Neural cell (in vitro differentiated cells): ENCODE data around the gene KLF5. TPM values are rescaled to one million over a fixed set of nuclear protein-coding genes. Genes with fewer than 3 reads are reported as not detected.

Experiments used
- H2AFZ ChIP-seq: fragments of 200-600, 300-800 bp; sonication (generic), shearing (Covaris generic); 2 replicates; pipeline ENCODE4 v1.6.0; 2014; ENCODE audit warnings: low read depth, mild to moderate bottlenecking, antibody characterized with exemption, low read length, moderate library complexity
- H3F3A ChIP-seq: fragments of 200-600 bp; shearing (Covaris generic); 2 replicates; pipeline ENCODE4 v1.6.1; 2016; ENCODE audit warnings: mild to moderate bottlenecking, moderate library complexity, mixed read lengths, antibody characterized with exemption, low read length; ENCODE audit not compliant: insufficient read depth, poor library complexity, severe bottlenecking
- H3K27ac ChIP-seq: fragments of 200-600, 300-800 bp; sonication (generic), shearing (Covaris generic); 2 replicates; pipeline ENCODE4 v1.5.1; 2014; ENCODE audit warnings: mild to moderate bottlenecking, low read length, moderate library complexity
- H3K27me3 ChIP-seq: fragments of 300-800, 200-600 bp; sonication (generic), shearing (Covaris generic); 2 replicates; pipeline ENCODE4 v1.6.0; 2014; ENCODE audit warnings: mild to moderate bottlenecking, low read depth, low read length, moderate library complexity; ENCODE audit not compliant: insufficient read depth
- H3K36me3 ChIP-seq: fragments of 300-800, 200-600 bp; sonication (generic), shearing (Covaris generic); 2 replicates; pipeline ENCODE4 v1.5.1; 2014; ENCODE audit warnings: mild to moderate bottlenecking, antibody characterized with exemption, low read length, moderate library complexity; ENCODE audit not compliant: insufficient read depth
- H3K4me2 ChIP-seq: fragments of 300-800, 200-600 bp; sonication (generic), shearing (Covaris generic); 2 replicates; pipeline ENCODE4 v1.6.0; 2014; ENCODE audit warnings: mild to moderate bottlenecking, low read length
- H3K4me3 ChIP-seq: fragments of 300-800, 200-600 bp; sonication (generic), shearing (Covaris generic); 2 replicates; pipeline ENCODE4 v1.5.1; 2014; ENCODE audit warnings: mild to moderate bottlenecking, low read length, moderate library complexity
- H3K79me2 ChIP-seq: fragments of 200-600 bp; shearing (Covaris generic); replicated peaks from 2 replicates; pipeline ENCODE4 v1.6.0; 2014; ENCODE audit warnings: mild to moderate bottlenecking, low read length, moderate library complexity; ENCODE audit not compliant: insufficient read depth
- H3K9ac ChIP-seq: fragments of 300-800, 200-600 bp; sonication (generic), shearing (Covaris generic); 2 replicates; pipeline ENCODE4 v1.6.1; 2016; ENCODE audit warnings: mild to moderate bottlenecking, low read length, mixed read lengths
- H3K9me2 ChIP-seq: fragments of 200-600 bp; shearing (Covaris generic); 2 replicates; pipeline ENCODE4 v1.6.1; 2016; ENCODE audit warnings: mild to moderate bottlenecking, low read length, mixed read lengths; ENCODE audit not compliant: insufficient read depth
- H3K9me3 ChIP-seq: fragments of 200-600, 300-800 bp; sonication (generic), shearing (Covaris generic); 2 replicates; pipeline ENCODE4 v1.6.1; 2016; ENCODE audit warnings: mild to moderate bottlenecking, mixed run types, low read length, moderate library complexity, mixed read lengths
- H4K20me1 ChIP-seq: fragments of 200-600 bp; shearing (Covaris generic); 2 replicates; pipeline ENCODE4 v1.6.1; 2016; ENCODE audit warnings: mild to moderate bottlenecking, mixed run types; ENCODE audit not compliant: insufficient read depth
- EP300 ChIP-seq: fragments of 450-650 bp; conservative IDR thresholded peaks from 2 replicates; pipeline ENCODE4 v1.6.1; 2014; ENCODE audit warnings: antibody characterized with exemption, mild to moderate bottlenecking, moderate library complexity; ENCODE audit not compliant: poor library complexity, severe bottlenecking
- EZH2 ChIP-seq: fragments of 200-600, 300-800 bp; shearing (Covaris generic), sonication (generic); IDR thresholded peaks from 2 replicates; pipeline ENCODE4 v1.6.1; 2014; ENCODE audit warnings: antibody characterized with exemption, low read length, borderline replicate concordance, mild to moderate bottlenecking; ENCODE audit not compliant: insufficient read depth, poor library complexity, severe bottlenecking
- MXI1 ChIP-seq: fragments of 450-650 bp; conservative IDR thresholded peaks from 2 replicates; pipeline ENCODE4 v1.6.1; 2014; ENCODE audit warnings: antibody characterized with exemption, mild to moderate bottlenecking; ENCODE audit not compliant: poor library complexity, severe bottlenecking
- POLR2AphosphoS5 ChIP-seq: IDR thresholded peaks from 2 replicates; pipeline ENCODE4 v1.6.1; 2012
- RAD21 ChIP-seq: fragments of 450-650 bp; conservative IDR thresholded peaks from 2 replicates; pipeline ENCODE4 v1.6.1; 2014; ENCODE audit warnings: antibody characterized with exemption, mild to moderate bottlenecking, moderate library complexity
- SMC3 ChIP-seq: fragments of 450-650 bp; conservative IDR thresholded peaks from 2 replicates; pipeline ENCODE4 v1.6.1; 2014; ENCODE audit warnings: antibody characterized with exemption, mild to moderate bottlenecking, moderate library complexity; ENCODE audit not compliant: poor library complexity
- TAF1 ChIP-seq: IDR thresholded peaks from 2 replicates; pipeline ENCODE4 v1.6.1; 2012; ENCODE audit warnings: low read depth
- polyA plus RNA-seq: library from polyadenylated mRNA; depleted of rRNA; stranded (reverse); fragments of >200 nt; gene quantifications from 2 replicates; pipeline ENCODE4 v1.2.3, GENCODE V29; 2014
- TF ChIP-seq, protein P1 (sequence below): IDR thresholded peaks from 2 replicates; pipeline ENCODE4 v1.6.1; 2012; ENCODE audit warnings: borderline replicate concordance
- TF ChIP-seq, protein P2 (sequence below): fragments of 450-650 bp; IDR thresholded peaks from 2 replicates; pipeline ENCODE4 v1.5.1; 2014; ENCODE audit warnings: antibody characterized with exemption, mild to moderate bottlenecking, moderate library complexity; ENCODE audit not compliant: poor library complexity, severe bottlenecking

KLF5 gene
- polyA plus RNA-seq, 1 donor from 2014 or later, result 0.26 TPM

DNA sequence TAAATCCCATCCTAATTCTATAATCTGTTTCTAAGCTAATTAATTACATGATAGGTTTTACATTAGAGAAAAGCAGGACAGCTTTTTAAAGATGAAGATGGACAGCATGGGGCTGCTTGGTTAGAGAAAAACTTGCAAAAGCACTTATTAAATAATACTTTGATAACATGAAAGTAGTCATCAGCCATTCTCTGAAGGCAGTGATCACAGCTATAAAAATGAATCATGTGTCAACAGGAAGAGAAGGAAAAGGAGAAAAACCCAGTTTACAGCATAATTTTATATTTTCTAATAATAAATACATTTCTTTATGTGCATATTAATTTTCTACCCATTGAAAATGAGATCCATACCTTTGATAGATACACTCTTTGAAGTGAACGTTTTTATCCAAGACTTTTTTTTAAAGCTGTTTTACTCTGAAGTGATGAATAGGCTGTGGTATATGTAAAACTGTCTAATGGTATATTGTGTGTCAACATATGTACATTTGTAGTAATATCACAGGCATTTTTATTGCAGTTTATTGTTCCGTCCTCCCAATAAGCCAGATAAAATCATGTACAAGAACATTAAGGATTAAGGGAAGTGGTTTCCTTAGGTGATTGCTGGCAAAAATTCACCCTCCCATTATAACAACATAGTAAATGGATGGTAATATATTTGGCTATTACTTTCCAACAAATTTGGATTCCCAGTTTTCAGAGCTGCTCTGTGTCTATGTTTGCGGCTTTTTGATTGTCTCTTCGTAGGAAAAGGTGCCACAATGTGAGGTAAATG is 1.3 kb upstream of the KLF5 start:
- H3K9me3 ChIP-seq, result no peaks in the 10 kb centered on the region
- no peak overlapping the region for H2AFZ ChIP-seq
- no peak overlapping the region for H3K4me3 ChIP-seq
- TF ChIP-seq RAD21, result no peak
- no peak for TF ChIP-seq SMC3
- TF ChIP-seq EP300, result no peak
- TF ChIP-seq, protein P1, sequence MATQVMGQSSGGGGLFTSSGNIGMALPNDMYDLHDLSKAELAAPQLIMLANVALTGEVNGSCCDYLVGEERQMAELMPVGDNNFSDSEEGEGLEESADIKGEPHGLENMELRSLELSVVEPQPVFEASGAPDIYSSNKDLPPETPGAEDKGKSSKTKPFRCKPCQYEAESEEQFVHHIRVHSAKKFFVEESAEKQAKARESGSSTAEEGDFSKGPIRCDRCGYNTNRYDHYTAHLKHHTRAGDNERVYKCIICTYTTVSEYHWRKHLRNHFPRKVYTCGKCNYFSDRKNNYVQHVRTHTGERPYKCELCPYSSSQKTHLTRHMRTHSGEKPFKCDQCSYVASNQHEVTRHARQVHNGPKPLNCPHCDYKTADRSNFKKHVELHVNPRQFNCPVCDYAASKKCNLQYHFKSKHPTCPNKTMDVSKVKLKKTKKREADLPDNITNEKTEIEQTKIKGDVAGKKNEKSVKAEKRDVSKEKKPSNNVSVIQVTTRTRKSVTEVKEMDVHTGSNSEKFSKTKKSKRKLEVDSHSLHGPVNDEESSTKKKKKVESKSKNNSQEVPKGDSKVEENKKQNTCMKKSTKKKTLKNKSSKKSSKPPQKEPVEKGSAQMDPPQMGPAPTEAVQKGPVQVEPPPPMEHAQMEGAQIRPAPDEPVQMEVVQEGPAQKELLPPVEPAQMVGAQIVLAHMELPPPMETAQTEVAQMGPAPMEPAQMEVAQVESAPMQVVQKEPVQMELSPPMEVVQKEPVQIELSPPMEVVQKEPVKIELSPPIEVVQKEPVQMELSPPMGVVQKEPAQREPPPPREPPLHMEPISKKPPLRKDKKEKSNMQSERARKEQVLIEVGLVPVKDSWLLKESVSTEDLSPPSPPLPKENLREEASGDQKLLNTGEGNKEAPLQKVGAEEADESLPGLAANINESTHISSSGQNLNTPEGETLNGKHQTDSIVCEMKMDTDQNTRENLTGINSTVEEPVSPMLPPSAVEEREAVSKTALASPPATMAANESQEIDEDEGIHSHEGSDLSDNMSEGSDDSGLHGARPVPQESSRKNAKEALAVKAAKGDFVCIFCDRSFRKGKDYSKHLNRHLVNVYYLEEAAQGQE, result no peak
- no peak for TF ChIP-seq EZH2
- TF ChIP-seq TAF1, result no peak
- TF ChIP-seq POLR2AphosphoS5, result no peak
- TF ChIP-seq, protein P2, sequence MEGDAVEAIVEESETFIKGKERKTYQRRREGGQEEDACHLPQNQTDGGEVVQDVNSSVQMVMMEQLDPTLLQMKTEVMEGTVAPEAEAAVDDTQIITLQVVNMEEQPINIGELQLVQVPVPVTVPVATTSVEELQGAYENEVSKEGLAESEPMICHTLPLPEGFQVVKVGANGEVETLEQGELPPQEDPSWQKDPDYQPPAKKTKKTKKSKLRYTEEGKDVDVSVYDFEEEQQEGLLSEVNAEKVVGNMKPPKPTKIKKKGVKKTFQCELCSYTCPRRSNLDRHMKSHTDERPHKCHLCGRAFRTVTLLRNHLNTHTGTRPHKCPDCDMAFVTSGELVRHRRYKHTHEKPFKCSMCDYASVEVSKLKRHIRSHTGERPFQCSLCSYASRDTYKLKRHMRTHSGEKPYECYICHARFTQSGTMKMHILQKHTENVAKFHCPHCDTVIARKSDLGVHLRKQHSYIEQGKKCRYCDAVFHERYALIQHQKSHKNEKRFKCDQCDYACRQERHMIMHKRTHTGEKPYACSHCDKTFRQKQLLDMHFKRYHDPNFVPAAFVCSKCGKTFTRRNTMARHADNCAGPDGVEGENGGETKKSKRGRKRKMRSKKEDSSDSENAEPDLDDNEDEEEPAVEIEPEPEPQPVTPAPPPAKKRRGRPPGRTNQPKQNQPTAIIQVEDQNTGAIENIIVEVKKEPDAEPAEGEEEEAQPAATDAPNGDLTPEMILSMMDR, result no peak
- TF ChIP-seq MXI1, result no peak
- no peaks in the 10 kb centered on the region for H3K79me2 ChIP-seq
- no peaks in the 10 kb centered on the region for H4K20me1 ChIP-seq
- H3K9ac ChIP-seq, result no peak overlapping the region
- H3K27ac ChIP-seq, result no peak overlapping the region
- H3F3A ChIP-seq, result no peaks in the 10 kb centered on the region
- H3K4me2 ChIP-seq, result no peak overlapping the region
- H3K9me2 ChIP-seq, result no peaks in the 10 kb centered on the region
- peaks cover 66% of the 10 kb centered on the region for H3K27me3 ChIP-seq
- H3K36me3 ChIP-seq, result no peaks in the 10 kb centered on the region

DNA sequence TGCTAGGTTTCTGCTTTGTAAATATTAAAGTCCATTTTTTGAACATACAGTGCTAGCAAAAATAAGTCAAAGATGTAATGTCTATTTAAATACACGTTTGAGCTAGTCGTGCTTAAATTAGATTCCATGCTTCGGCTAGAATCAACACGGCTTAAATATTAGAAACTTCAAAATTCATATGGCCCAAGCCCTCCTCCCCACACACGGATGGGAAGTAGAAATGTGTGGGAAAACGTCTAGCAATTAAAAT is 816 bp upstream of the KLF5 start:
- Histone ChIP-seq H2AFZ (no peak overlapping the region), H3K4me3 (peak overlapping the region; percentile 77), H3K79me2 (no peaks in the 10 kb centered on the region), H3K4me2 (no peak overlapping the region), H3F3A (no peaks in the 10 kb centered on the region), H3K9ac (no peak overlapping the region), H4K20me1 (no peaks in the 10 kb centered on the region), H3K27me3 (peaks cover 66% of the 10 kb centered on the region), H3K9me3 (no peaks in the 10 kb centered on the region), H3K27ac (no peak overlapping the region), H3K36me3 (no peaks in the 10 kb centered on the region), H3K9me2 (no peaks in the 10 kb centered on the region)
- TF ChIP-seq SMC3, result no peak
- TF ChIP-seq, protein P2, result no peak
- TF ChIP-seq EP300, result no peak
- no peak for TF ChIP-seq RAD21
- TF ChIP-seq MXI1, result no peak
- TF ChIP-seq EZH2, result no peak
- TF ChIP-seq POLR2AphosphoS5, result no peak
- TF ChIP-seq, protein P1, result no peak
- TF ChIP-seq TAF1, result no peak
